ENCODE results near the gene CNRIP1.
"Not testable (repeated sequence)": the region's sequence is repeated elsewhere in the genome, so short reads cannot be mapped to it uniquely, and the experiment has no call there.

Gene CNRIP1

DNA sequence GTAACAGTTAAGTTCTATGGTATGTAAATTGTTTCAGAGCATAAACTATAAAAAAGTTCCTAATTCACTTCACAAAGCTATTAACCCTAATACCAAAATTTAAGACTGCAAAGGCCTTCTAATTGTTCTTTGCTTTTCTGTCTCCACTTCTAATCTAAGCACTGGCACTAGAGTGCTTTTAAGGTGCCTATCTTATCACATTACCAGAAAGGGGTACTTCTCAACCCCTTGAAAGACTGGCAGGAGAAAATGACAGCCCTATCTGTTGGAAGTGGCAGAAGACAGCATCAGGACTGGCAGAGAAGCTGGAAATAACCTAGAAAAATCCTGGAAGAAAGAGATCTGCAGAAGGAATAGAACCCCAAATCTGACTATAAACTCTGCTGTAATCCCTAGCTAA is 10.3 kb downstream of the CNRIP1 start:
- TF ChIP-seq, protein P1, sequence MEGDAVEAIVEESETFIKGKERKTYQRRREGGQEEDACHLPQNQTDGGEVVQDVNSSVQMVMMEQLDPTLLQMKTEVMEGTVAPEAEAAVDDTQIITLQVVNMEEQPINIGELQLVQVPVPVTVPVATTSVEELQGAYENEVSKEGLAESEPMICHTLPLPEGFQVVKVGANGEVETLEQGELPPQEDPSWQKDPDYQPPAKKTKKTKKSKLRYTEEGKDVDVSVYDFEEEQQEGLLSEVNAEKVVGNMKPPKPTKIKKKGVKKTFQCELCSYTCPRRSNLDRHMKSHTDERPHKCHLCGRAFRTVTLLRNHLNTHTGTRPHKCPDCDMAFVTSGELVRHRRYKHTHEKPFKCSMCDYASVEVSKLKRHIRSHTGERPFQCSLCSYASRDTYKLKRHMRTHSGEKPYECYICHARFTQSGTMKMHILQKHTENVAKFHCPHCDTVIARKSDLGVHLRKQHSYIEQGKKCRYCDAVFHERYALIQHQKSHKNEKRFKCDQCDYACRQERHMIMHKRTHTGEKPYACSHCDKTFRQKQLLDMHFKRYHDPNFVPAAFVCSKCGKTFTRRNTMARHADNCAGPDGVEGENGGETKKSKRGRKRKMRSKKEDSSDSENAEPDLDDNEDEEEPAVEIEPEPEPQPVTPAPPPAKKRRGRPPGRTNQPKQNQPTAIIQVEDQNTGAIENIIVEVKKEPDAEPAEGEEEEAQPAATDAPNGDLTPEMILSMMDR (conservative IDR thresholded peaks at IDR 0.05; ENCODE audit: low read depth, low read length): no peak
- DNase-seq (ENCODE audit: low read depth): no peak
- H3K4me3 ChIP-seq (ENCODE audit: low read length): no peak overlapping the region

DNA sequence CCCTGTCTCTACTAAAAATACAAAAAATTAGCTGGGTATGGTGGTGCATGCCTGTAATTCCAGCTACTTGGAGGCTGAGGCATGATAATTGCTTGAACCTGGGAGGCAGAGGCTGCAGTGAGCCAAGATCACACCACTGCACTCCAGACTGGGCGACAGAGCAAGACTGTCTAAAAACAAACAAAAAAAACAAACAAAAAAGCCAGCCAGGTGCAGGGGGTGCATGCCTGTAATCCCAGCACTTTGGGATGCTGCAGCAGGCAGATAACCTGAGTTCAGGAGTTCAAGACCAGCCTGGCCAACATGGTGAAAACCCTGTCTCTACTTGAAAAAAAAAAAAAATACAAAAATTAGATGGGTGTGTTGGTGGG is 15.9 kb downstream of the CNRIP1 start:
- DNase-seq (ENCODE audit: low read depth); H3K4me3 ChIP-seq (ENCODE audit: low read length): not testable (repeated sequence)

DNA sequence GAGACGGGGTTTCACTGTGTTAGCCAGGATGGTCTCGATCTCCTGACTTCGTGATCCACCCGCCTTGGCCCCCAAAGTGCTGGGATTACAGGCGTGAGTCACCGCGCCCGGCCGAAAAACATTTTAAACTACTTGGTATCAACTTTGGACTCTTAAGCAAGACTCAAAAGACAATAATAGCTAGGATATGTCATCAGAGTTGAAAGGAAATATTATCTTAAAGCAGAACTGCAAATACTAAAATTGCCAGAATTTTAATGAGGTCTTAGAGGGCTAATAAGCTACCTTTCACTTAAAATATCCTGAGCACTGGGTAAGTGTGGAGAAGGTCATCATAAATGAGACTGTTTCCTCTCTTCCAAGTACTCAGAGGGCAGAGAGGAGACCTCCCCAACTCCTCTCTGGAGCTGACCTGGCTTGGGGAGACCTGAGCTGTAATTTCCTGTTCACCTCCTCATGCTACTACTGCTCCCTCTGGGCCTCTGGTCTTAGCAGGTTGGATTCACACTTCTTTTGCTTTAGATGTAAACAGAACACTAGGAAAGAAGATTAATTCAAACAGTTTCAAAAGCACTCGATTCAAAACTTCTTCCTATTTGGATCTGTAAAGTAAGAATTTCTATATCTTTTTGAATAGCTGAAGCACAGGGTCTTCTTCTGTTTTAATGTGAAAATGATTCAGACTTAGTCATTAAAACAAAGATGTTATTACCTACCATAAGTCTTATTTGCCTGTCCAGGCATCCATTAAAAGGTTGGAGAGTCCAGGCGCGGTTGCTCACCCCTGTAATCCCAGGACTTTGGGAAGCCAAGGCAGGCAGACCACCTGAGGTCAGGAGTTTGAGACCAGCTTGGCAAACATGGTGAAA is 16.5 kb downstream of the CNRIP1 start:
- no peak for DNase-seq (ENCODE audit: low read depth)
- no peak overlapping the region for H3K4me3 ChIP-seq (ENCODE audit: low read length)
- TF ChIP-seq, protein P1 (conservative IDR thresholded peaks at IDR 0.05; ENCODE audit: low read depth, low read length): no peak

DNA sequence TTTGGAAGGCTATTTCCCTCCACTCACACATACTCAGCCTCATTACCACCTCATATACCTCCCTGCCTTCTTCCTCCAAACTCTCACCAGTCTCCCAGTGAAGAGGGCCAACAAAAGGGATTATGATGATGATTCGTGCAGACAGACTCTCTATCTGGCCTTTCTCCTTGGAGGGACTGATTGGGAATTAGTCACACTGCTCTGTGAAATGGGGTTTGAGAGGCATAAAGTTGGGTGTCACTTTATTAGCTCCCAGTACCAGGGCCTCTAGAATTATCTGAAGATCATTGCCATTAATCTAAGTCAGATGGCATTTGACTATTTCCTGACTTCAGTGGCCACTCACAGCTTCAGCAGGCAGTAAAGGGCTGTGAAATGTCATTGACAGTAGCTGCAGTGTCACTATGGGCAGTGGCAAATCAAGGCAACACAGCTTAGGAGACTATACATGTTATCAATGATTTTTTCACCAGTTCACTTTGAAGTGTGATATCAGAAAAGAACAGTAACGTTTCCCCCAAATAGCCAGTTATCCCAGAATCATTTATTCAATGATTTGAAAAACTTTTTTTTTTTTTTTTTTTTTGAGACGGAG is 17.4 kb downstream of the CNRIP1 start:
- TF ChIP-seq, protein P1 (conservative IDR thresholded peaks at IDR 0.05; ENCODE audit: low read depth, low read length): no peak
- DNase-seq (ENCODE audit: low read depth): no peak
- H3K4me3 ChIP-seq (ENCODE audit: low read length): no peak overlapping the region

DNA sequence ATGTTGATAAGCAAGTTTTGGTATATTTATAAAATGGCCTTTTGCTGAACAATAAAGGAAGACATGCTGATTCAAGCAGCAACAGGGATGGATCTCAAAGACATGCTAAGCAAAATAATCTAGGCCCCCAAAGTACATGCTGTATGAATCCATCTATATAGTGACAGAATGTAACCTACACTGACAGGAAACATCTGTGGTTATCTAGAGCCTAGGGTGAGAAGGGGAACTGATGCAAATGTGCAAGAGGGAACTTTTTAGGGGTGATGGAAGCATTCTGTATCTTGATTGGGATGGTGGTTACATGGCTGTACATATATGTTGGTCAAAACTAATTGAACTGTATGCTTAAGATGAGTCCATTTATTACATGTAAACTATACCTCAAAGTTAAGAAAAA is 24.2 kb downstream of the CNRIP1 start:
- no peak for DNase-seq (ENCODE audit: low read depth)
- TF ChIP-seq, protein P1 (conservative IDR thresholded peaks at IDR 0.05; ENCODE audit: low read depth, low read length): no peak
- no peak overlapping the region for H3K4me3 ChIP-seq (ENCODE audit: low read length)

DNA sequence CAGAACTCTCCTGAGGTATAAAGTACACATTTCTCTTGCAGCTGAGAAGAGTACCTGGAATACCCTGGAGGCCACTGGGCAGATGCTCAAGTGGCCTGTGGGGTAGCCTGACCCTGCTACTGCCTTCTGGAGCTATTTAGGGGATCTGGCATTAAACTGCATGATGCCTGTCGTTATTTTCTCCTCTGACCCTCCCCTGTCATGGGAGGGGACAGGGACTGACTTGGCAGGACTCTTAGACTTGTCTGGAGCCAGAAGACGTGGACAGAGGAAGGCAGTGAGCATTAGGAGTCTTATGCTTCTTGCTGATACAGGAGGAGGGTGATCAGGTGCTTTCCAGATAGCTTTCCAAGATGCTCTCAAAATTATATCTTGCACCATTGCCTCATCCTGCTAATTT is 24.8 kb downstream of the CNRIP1 start:
- H3K4me3 ChIP-seq (ENCODE audit: low read length): no peak overlapping the region
- no peak for DNase-seq (ENCODE audit: low read depth)
- TF ChIP-seq, protein P1 (conservative IDR thresholded peaks at IDR 0.05; ENCODE audit: low read depth, low read length): no peak

DNA sequence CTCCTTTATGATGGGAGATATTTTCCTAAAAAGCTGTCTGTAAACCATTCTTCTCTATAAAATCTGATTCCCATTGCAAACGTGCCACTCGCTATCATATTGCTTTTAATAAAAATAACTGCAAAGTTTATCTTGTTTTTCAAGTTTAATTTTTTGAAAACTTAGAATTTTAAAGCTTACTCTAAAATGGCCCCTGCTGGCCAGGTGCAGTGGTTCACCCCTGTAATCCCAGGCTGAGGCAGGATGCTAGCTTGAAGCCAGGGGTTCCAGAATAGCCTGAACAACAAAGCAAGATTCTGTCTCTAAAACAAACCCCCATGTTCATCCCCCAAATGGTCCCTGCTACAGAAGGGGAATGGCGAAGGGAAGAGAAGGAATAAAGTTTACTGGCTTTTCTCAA is 25.6 kb downstream of the CNRIP1 start:
- H3K4me3 ChIP-seq (ENCODE audit: low read length): no peak overlapping the region
- no peak for DNase-seq (ENCODE audit: low read depth)
- TF ChIP-seq, protein P1 (conservative IDR thresholded peaks at IDR 0.05; ENCODE audit: low read depth, low read length): peak; percentile 8

Data from retinal pigment epithelial cell (primary cell).